H1 (cell line): ENCODE measurements around the gene ITPKA. TPM values are rescaled to one million over a fixed set of nuclear protein-coding genes. Genes with fewer than 3 reads are reported as not detected.

Experiments used
- ASH2L ChIP-seq: fragments of 200-600, 300-600 bp; sonication (generic); IDR thresholded peaks from one replicate; pipeline ENCODE4 v1.7.1; 2017; ENCODE audit warnings: low read length
- CHD1 ChIP-seq: IDR thresholded peaks from 2 replicates; pipeline ENCODE4 v1.6.1; 2012; ENCODE audit warnings: low read depth, low read length, improper control_type of control experiment
- GTF2F1 ChIP-seq: IDR thresholded peaks from 2 replicates; pipeline ENCODE4 v1.6.1; 2012; ENCODE audit warnings: low read depth, low read length, improper control_type of control experiment, borderline replicate concordance
- JUND ChIP-seq: IDR thresholded peaks from 2 replicates; pipeline ENCODE4 v1.6.1; 2011; ENCODE audit warnings: mild to moderate bottlenecking, improper control_type of control experiment, low read length
- KDM4A ChIP-seq: IDR thresholded peaks from one replicate; pipeline ENCODE4 v1.7.1; 2012; ENCODE audit warnings: low read depth, mild to moderate bottlenecking, moderate library complexity, low read length, inconsistent platforms; ENCODE audit not compliant: severe bottlenecking
- MAFK ChIP-seq: IDR thresholded peaks from 2 replicates; pipeline ENCODE4 v1.6.1; 2012; ENCODE audit warnings: low read depth, mild to moderate bottlenecking, improper control_type of control experiment, low read length
- RXRA ChIP-seq: IDR thresholded peaks from 2 replicates; pipeline ENCODE4 v1.6.1; 2011; ENCODE audit warnings: low read depth, mild to moderate bottlenecking, low read length, moderate library complexity; ENCODE audit not compliant: insufficient read depth
- SP4 ChIP-seq: IDR thresholded peaks from 2 replicates; pipeline ENCODE4 v1.6.1; 2012; ENCODE audit warnings: low read length, inconsistent platforms
- polyA plus RNA-seq, 7 experiments: library from polyadenylated mRNA; depleted of rRNA in 3 of 7; stranded (reverse) in 5 of 7; unstranded in 2 of 7; fragments of >200 nt in 5 of 7; fragments of 200-250 nt in 2 of 7; gene quantifications; 1 replicate in 5 of 7; 2 replicates in 1 of 7; 4 replicates in 1 of 7; pipeline versions ENCODE4 v1.2.1 to v1.2.3, GENCODE V29; 2011 to 2013; ENCODE audit warnings: missing spikeins in 2 of 7, mixed read lengths in 2 of 7
- total RNA-seq: library from RNA; stranded (reverse); fragmentation: NEBNext Ultra II Directional; extraction: Animal tissue kit (Norgen Biotek cat#: 25700); gene quantifications from 2 replicates; pipeline ENCODE4 v1.2.1, GENCODE V29; 2021
- TF ChIP-seq, protein P1 (sequence below): IDR thresholded peaks from 2 replicates; pipeline ENCODE4 v1.6.1; 2011; ENCODE audit warnings: low read depth, mild to moderate bottlenecking, low read length; ENCODE audit not compliant: insufficient read depth

ITPKA gene
- total and polyA plus RNA-seq, 2 of the 8 experiments (the other 6 are each of a cell fraction or from before 2014, with no cell fraction given): 0.39 to 0.99 TPM

DNA sequence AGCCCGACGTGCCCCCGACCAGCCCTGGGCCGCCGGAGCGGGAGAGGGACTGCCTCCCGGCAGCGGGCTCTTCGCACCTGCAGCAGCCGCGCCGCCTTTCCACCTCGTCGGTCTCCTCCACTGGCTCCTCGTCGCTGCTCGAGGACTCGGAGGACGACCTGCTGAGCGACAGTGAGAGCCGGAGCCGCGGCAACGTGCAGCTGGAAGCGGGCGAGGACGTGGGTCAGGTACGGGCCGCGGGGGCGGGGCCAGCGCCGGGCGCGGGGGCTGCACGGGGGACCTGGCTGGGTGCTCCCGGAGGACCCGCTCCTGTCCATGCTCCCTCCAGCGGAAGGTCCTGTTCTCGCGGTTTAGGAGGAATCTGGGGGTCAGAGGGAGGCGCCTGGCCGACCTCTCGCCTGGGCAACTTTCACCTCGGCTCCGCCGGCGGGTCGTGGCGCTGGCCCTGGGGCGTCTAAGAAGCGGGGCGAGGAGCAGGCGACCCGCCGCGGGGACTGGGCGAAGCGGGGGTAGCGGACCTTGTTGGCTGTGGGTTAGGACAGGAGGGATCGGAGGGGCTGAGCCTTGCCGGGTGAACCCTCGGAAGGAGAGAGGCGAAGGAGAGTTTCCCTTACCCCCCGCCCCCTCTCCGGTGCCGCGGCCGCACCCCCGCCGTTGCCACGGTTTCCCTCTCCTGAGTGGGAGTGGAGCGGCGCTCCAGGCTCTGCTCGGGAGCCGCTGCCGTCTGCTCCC is 682 bp downstream of the ITPKA start (continued):
- TF ChIP-seq, protein P1, sequence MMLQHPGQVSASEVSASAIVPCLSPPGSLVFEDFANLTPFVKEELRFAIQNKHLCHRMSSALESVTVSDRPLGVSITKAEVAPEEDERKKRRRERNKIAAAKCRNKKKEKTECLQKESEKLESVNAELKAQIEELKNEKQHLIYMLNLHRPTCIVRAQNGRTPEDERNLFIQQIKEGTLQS: no peak
- TF ChIP-seq ASH2L (no peak), RXRA (no peak), SP4 (no peak), GTF2F1 (no peak), MAFK (no peak), CHD1 (no peak), JUND (no peak), KDM4A (no peak)
